HG03060 (cell line): ENCODE measurements around the gene SMAD4.
"Not testable (repeated sequence)": the region's sequence is repeated elsewhere in the genome, so short reads cannot be mapped to it uniquely, and the experiment has no call there.

Experiments
- ATAC-seq: cut with Tn5 transposase; IDR thresholded peaks from one replicate; pipeline ENCODE4 v1.9.1; 2021; ENCODE audit warnings: low read depth, moderate number of reproducible peaks; ENCODE audit not compliant: unreplicated experiment

The SMAD4 gene

DNA sequence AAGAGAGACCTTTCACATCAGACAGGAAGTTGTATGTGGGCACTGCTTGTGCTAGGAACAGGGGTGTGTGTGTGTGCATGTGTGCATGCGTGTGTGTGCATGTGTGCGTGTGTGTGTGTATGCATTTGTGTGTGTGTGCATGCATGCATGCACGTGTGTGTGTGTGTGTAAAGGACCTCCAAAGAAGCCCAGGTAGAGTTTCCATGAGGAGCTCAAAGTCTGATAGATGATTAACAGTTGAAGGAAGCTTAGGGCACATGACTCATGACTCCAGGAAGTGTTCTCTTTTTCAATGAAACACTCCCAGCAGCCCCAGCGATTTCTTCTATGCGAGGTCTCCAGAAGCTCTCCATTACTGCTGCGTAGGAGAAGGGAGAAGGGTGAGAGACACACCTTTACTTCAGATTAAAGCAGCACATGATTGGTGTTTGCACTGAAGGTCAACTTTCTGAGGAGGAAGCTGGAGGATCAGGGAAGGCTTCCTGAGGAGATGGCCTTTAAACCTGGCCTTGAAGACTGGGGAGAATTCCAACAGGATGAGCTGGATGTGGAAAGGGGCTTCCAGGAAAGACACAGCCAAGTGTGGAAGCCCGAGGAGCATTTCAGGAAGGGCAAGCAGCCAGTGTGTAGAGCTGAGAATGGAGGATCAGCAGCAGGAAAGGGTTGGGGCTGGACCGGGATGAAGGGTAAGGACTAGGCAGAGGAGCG lies 77.7 kb downstream of the SMAD4 start:
- ATAC-seq: no peak

DNA sequence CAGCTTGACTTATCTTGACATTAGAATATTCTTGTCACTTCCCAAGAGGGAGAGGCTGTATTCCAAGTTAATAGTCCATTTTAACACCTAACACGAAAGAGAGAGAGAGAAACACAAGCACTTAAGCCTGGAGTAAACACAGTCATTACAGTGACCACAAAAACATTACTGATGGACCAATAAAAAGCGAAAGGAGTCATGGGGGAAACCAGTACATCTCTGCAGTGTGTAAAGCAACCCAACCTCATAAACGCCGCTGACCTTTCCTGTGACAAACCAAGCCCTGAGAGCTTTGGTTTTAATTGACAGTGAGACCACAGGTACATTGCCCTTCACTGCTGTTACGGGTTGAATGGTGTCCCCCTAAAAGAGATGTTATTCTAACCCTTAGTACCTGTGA lies 78.3 kb downstream of the SMAD4 start:
- ATAC-seq: no peak

DNA sequence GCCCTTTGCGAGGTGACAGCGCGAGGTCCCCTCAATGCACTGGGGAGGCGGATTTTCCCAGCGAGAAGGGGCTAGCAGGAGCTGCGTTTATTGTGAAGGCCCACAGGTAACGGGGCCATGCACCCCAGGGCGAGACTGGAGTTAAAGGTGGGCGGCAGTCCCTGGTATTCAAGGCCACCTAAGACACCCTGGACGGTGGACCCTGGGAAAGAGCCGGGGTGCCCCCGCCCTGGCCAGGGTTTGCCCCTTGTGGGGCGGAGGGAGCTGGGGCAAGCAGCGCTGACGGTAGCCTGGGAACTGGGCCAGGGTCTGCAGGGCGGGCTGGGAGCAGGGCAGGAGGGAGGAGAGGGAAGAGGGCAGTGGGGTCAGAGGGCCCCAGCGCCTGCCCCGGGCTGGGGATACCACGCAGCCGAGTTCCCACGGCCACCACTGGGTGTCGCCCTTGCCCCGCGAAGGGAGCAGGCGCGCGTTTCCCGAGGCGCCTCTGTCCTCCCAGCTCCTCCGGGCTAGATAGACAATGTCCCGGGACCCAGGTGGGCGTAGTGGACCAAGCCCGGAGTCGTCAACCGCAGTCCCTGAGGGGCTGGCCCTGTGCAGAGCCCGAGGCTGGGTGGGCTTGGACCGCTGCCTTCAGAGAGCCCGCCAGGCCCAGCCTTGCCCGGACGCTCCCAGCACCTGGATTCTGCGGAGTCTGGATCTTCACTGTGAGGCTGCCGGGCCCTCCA lies 80.2 kb downstream of the SMAD4 start:
- no peak for ATAC-seq

DNA sequence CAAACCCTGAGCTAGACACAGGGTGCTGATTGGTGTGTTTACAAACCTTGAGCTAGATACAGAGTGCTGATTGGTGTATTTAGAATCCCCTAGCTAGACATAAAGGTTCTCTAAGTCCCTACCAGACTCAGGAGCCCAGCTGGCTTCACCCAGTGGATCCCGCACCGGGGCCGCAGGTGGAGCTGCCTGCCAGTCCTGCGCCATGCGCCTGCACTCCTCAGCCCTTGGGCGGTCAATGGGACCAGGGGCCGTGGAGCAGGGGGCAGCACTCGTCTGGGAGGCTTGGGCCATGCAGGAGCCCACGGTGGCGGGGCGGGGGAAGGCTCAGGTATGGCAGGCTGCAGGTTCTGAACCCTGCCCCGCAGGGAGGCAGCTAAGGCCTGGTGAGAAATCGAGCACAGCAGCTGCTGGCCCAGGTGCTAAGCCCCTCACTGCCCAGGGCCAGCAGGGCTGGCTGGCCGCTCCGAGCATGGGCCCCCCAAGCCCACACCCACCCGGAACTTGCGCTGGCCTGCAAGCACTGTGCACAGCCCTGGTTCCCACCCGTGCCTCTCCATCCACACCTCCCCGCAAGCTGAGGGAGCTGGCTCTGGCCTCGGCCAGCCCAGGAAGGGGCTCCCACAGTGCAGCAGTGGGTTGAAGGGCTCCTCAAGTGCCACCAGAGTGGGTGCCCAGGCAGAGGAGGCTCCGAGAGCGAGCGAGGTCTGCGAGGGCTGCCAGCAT lies 81.8 kb downstream of the SMAD4 start:
- ATAC-seq: not testable (repeated sequence)

DNA sequence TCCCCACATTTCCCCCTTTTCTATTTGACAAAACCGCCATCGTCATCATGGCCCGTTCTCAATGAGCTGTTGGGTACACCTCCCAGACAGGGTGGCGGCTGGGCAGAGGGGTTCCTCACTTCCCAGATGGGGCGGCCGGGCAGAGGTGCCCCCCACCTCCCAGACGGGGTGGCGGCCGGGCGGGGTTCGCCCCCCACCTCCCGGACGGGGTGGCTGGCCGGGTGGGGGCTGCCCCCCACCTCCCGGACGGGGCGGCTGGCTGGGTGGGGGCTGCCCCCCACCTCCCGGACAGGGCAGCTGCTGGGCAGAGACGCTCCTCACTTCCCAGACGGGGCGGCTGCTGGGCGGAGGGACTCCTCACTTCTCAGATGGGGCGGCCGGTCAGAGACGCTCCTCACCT lies 87.0 kb downstream of the SMAD4 start:
- not testable (repeated sequence) for ATAC-seq

DNA sequence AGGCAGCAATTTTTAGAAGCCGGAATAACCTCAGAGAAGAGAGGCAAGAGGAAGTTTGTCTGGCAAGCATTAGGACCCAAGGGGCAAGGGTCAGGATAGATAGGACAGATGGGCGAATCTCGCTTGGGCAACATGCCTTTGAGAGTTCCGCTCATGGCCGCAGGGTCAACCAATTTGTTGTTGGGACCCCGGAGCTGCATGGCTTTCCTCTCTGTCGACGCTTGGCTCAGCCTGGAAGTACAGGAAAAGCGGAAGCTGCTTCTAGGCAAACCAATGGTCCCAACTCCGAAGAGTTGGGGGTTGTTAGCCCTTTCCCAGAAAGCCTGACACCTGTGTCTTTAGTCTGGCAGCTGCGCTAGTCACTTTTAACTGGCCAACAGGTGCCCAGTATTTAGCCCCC lies 89.5 kb downstream of the SMAD4 start:
- ATAC-seq: not testable (repeated sequence)

DNA sequence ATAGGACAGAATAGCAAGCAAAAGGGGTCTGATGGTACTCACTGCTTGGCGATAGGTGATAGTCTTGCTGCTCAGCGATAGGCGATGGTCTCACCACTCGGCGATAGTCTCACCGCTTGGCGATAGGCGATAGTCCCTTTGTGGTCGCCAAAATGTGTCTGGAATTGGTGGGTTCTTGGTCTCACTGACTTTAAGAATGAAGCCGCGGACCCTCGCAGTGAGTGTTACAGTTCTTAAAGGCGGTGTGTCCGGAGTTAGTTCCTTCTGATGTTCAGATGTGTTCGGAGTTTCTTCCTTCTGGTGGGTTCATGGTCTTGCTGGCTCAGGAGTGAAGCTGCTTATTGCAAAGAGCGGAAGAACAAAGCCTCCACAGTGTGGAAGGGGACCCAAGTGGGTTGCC lies 90.0 kb downstream of the SMAD4 start:
- not testable (repeated sequence) for ATAC-seq

DNA sequence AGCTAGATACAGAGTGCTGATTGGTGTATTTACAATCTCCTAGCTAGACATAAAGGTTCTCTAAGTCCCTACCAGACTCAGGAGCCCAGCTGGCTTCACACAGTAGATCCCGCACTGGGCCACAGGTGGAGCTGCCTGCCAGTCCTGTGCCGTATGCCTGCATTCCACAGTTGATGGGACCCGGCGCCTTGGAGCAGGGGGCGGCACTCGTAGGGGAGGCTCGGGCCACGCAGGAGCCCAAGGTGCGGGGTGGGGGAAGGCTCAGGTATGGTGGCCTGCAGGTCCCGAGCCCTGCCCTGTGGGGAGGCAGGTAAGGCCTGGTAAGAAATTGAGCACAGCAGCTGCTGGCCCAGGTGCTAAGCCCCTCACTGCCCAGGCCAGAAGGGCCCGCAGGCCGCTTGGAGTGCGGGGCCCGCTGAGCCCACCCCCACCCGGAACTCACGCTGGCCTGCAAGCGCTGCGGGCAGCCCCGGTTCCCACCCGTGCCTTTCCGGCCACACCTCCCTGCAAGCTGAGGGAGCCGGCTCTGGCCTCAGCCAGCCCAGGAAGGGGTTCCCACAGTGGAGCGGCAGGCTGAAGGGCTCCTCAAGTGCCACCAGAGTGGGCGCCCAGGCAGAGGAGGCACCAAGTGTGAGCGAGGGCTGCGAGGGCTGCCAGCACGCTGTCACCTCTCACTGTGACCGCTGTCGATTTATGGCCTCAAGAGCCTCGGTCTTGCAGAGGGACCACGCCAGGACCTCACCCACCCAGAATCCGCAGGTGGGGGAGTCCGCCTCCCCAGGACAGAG lies 91.0 kb downstream of the SMAD4 start:
- no peak for ATAC-seq

DNA sequence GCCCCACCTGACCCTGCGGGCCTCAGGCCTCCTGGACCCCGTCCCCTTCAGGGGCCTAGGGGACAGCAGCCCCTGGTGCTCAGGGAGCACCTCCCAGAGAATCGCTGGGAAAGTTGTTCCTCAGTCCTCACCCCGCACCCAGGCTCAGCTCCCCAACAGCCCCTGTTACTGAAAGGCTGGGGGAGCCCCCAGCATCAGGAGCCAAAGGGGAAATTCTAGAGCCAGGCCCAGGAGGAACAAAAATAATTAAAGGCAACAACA lies 91.5 kb downstream of the SMAD4 start:
- ATAC-seq: no peak

DNA sequence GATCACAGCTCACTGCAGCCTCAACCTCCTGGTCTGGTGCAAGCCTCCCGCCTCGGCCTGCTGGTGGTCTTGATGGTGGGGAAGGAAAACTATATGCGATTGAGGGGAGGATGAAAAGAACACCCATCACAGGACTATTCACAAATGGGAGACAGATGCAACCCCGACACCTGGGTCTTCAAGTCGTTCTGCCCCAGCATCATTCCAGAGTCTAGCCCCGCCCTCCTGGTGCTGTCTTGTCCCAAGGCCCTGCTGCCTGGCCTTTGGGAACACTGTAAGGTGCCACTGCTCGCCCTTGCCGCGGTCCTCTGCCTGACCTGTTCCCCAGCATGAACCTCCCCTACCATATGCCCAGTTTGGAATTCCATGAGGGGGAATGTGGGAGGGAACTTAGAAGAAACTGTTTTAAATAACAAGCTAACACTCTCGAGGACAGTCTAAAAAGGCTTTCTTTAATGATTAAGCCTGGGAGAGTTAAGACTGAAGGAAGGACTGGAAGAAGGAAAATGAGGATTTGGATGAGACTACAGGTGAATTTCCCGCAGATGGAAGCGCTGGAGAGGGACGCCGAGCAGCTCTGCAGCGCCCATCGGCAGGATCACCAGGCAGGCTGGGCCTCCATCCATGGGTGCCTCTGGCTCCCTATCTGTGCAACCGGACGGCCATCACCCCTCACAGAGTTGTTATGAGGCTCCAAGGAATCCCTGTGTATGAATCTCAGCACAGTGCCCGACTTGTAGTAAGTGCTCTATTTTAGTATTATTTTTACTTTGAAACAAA lies 92.4 kb downstream of the SMAD4 start:
- ATAC-seq: no peak

DNA sequence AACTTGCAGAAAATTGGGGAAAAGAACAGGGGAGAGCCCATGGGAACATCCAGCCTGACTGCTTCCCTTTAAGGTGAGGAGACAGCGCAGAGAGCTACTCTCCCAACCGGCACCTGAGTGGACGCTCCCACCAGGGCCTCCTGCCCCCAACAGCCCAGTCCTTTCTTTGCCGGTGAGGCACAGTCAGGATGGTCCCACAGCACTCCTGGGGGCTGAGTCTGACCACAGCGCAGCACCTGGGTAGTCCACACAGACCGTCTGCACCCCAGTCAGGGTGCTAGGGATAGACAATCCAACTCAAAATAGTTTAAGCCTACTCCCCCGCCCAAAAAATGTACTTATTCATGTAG lies 93.0 kb downstream of the SMAD4 start:
- no peak for ATAC-seq

DNA sequence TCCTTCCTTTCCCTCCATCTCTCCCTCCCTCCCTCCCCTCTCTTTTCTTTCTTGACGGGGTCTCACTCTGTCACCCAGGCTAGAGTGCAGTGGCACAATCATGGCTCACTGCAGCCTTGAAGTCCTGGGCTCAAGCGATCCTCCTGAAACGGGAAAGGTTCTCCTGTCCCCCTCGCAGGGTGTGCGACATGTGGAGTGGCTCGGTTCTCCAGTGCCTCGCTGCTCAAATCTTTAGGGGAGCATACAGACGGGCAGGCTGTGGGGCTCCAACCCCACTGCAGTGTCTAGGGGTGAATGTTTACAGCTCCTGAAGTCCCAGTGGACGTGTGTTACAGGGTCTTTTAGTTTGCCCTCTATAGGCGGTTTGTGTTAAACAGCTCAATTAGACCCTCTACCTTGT lies 93.5 kb downstream of the SMAD4 start:
- ATAC-seq: no peak

DNA sequence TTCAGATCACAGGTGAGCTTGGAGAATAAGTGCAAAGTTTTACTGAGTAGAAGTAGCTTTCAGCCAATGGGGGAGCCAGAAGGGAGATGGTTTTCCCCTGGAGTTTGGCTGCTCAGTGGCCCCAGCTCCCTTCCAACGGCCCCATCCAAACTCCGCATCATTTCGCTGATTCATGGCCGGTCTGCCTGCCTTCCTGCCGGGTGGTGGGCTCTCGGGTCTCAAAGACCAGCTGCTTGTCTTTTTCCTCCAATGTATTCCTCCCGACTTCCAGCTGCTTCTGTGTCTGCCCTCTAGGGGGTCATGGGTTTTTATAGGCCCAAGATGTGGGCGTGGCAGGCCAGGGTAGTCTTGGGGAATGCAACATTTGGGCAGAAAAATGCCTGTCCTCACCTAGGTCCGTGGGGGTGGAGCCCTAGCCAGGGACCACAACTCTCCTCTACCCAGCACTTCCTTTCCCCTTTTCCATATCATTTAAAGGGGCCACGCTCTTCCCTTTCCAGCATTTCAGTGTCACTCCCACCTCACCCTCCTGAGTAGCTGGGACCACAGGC lies 94.0 kb downstream of the SMAD4 start:
- ATAC-seq: no peak

DNA sequence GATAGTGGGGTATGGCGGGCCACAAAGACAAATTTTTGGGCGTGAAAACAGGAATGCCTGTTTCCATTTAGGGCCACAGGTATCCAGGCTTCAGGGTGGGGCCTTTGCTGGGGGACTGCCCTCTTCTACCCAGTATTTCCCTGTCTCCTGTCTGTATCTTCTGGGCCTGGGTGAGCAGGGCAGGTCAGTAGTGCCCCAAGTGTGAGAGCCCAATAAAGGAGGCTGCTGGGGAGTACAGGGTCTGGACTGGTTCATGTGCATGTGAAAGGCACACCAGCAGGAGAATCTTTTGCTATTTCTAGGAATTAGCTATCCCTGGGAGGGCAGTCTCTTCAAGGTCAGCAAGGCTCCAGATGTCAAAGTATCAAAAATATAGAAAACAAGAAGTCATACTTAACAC lies 96.0 kb downstream of the SMAD4 start:
- no peak for ATAC-seq

DNA sequence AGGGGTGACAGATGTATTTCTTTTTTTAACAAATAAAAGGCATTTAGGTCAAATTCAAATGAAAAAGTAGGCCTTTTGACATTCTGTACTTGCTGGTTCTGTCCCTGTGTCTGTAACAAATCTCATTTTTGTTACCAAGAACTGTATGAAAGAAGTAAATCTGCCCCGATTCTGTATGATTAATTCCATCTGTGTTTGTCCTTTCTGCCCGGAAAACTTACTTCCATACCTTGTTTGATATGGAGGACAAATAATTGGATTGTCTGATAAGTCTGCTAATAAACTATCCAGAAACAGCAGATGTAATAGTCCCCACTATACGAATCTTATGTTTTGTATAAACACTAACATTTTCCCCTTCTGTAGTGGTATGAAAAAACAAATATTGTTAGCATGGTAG lies 97.7 kb downstream of the SMAD4 start:
- ATAC-seq: no peak

DNA sequence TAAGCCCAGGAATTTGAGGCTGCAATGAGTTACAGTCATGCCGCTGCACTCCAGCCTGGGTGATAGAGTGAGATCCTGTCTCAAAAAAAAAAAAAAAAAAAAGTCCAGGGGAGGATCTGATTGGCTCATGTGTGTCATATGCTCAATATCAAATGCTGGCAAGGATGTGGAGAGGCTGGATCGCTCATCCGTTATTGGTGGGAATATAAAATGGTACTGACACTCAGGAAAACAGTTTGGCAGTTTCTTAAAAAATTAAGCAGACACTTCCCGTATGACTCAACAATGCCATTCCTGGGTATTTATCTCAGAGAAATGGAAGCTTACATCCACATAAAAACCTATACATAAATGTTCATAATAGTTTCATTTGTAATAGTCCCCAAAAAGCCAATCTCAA lies 98.5 kb downstream of the SMAD4 start:
- no peak for ATAC-seq

DNA sequence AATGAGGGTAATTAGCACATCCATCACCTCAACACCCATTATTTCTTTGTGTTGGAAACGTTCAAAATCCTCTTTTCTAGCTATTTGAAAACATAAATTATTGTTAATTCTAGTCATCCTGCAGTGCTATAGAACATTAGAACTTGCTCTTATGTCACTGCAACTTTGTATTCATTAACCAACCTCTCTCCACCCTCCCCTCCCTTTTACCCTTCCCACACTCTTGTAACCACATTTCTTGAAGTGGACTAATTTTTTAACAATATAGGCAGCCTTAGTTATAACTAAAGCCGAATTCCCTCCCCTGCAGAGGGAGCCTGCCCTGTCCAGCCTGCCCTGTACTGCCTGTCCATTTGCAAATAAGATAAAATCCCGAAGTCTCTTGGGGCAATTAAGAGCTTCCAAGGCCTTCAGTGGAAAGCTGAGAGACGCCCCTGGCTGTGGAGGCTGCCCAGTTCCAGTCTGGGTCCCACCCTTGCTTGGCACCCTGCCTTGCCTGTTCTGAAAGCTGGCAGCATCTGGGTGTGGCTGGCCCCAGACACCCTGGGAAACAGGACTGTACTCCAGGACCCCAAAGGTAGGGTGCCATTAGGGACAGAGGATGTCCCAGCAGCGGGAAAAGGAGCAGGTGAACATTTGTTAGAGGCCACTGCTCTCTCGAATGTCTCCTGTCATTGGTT lies 102.4 kb downstream of the SMAD4 start:
- no peak for ATAC-seq

DNA sequence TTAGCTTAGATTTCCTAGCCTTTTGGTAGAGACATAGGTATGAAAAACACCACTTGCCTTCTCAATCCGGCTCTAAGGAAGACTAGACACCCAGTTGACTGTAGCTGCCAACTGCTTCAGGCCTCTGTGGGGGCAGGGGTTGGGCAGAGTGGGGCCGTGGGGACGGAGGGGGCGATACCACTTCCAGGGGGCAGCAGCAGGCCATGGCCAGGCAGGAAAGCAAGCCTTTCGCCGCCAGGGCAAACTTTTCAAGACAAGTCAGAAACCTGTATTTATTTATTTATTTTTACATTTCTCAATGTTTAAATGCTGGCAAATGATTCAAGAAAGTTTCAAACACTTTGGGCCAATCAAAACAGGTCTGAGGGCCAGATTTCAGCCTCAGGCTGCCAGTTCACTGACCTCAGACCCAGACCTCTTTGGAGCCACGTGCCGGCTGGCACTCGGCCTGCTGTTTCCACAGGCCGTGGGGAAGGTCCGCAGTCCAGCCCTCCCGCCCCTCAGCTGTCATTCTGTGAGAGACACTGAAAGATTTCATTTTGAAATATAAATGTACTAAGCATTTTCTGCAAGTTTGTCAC lies 103.7 kb downstream of the SMAD4 start:
- ATAC-seq: no peak
